ENCODE measurements around the gene RNH1. TPM values are rescaled to one million over a fixed set of nuclear protein-coding genes. Genes with fewer than 3 reads are reported as not detected.

Gene RNH1
- polyA plus RNA-seq, 1 of the 3 experiments (the other 2 are of a cell fraction), result 147 TPM

- Histone ChIP-seq H3F3A (replicated peaks; ENCODE audit: insufficient read depth) (no peaks in the 10 kb centered on the region), H3K79me2 (ENCODE audit: insufficient read depth) (peaks cover 7% of the 10 kb centered on the region; the same call in 1 of the 2 replicates), H3K4me1 (ENCODE audit: control insufficient read depth in 1 of 2, insufficient read depth in 2 of 2, low read depth in 1 of 2, low read length in 1 of 2) (peaks cover 0 to 5% of the 10 kb centered on the region in 2 experiments; a peak in 1 of 4 replicates), H3K9ac (no peak overlapping the region), H3K27ac (ENCODE audit: low read depth in 2 of 2, low read length in 1 of 2) (no peak overlapping the region), H3K27me3 (ENCODE audit: insufficient read depth) (no peaks in the 10 kb centered on the region), H4K20me1 (ENCODE audit: insufficient read depth) (peaks cover 6% of the 10 kb centered on the region; the same call in 1 of the 2 replicates), H3K36me3 (replicated peaks in 1 of 2; ENCODE audit: control insufficient read depth in 1 of 2, insufficient read depth in 2 of 2, low read length in 1 of 2) (peaks cover 0 to 27% of the 10 kb centered on the region in 2 experiments), H3K9me2 (no peaks in the 10 kb centered on the region), H3K4me2 (no peak overlapping the region), H3K4me3 (ENCODE audit: low read depth in 2 of 2, low read length in 1 of 2) (no peak overlapping the region), H3K9me3 (no peaks in the 10 kb centered on the region), H2AFZ (ENCODE audit: low read depth) (no peak overlapping the region)
- 92% methylated on average over 14 of the region's 29 CpGs for WGBS (ENCODE audit: low lambda C conversion rate)
- CTCF ChIA-PET, result interaction anchor here (0.7 kb wide), 1 partner anchor 11 kb away, joined by 3 read pairs; no protein-coding TSS in a partner anchor
- TF ChIP-seq JUND (IDR thresholded peaks at IDR 0.05) (no peak), NRF1 (IDR thresholded peaks at IDR 0.05; ENCODE audit: low read depth, low read length) (no peak), CTCF (IDR thresholded peaks at IDR 0.05) (no peak), EP300 (IDR thresholded peaks at IDR 0.05; ENCODE audit: borderline replicate concordance in 1 of 2, low read depth in 1 of 2, low read length in 1 of 2) (no peak), TCF12 (IDR thresholded peaks at IDR 0.05) (no peak), POLR2AphosphoS5 (IDR thresholded peaks at IDR 0.05; ENCODE audit: low read depth, low read length) (no peak), FOSL2 (IDR thresholded peaks at IDR 0.05; ENCODE audit: borderline replicate concordance, low read depth) (no peak), MAX (IDR thresholded peaks at IDR 0.05; ENCODE audit: low read depth) (no peak), MXI1 (IDR thresholded peaks at IDR 0.05; ENCODE audit: low read depth, low read length) (no peak), YY1 (IDR thresholded peaks at IDR 0.05; ENCODE audit: low read depth) (no peak), PBX3 (IDR thresholded peaks at IDR 0.05) (no peak), GABPA (IDR thresholded peaks at IDR 0.05; ENCODE audit: low read depth) (no peak), SIN3A (IDR thresholded peaks at IDR 0.05; ENCODE audit: borderline replicate concordance, low read depth, low read length) (no peak), RXRA (IDR thresholded peaks at IDR 0.05; ENCODE audit: borderline replicate concordance, low read depth) (no peak), SMC3 (IDR thresholded peaks at IDR 0.05; ENCODE audit: low read depth, low read length) (no peak), FOXJ3 (CRISPR knock-in tag; IDR thresholded peaks at IDR 0.05) (no peak), RCOR1 (IDR thresholded peaks at IDR 0.05; ENCODE audit: low read length) (no peak), TAF1 (IDR thresholded peaks at IDR 0.05; ENCODE audit: borderline replicate concordance, low read depth, low read length) (no peak), IRF3 (IDR thresholded peaks at IDR 0.05; ENCODE audit: low read depth, low read length) (no peak)
- TF ChIP-seq, protein P1, sequence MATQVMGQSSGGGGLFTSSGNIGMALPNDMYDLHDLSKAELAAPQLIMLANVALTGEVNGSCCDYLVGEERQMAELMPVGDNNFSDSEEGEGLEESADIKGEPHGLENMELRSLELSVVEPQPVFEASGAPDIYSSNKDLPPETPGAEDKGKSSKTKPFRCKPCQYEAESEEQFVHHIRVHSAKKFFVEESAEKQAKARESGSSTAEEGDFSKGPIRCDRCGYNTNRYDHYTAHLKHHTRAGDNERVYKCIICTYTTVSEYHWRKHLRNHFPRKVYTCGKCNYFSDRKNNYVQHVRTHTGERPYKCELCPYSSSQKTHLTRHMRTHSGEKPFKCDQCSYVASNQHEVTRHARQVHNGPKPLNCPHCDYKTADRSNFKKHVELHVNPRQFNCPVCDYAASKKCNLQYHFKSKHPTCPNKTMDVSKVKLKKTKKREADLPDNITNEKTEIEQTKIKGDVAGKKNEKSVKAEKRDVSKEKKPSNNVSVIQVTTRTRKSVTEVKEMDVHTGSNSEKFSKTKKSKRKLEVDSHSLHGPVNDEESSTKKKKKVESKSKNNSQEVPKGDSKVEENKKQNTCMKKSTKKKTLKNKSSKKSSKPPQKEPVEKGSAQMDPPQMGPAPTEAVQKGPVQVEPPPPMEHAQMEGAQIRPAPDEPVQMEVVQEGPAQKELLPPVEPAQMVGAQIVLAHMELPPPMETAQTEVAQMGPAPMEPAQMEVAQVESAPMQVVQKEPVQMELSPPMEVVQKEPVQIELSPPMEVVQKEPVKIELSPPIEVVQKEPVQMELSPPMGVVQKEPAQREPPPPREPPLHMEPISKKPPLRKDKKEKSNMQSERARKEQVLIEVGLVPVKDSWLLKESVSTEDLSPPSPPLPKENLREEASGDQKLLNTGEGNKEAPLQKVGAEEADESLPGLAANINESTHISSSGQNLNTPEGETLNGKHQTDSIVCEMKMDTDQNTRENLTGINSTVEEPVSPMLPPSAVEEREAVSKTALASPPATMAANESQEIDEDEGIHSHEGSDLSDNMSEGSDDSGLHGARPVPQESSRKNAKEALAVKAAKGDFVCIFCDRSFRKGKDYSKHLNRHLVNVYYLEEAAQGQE (IDR thresholded peaks at IDR 0.05; ENCODE audit: low read depth, low read length), result no peak
- POLR2A ChIA-PET, result no interaction called here
- DNase-seq, result no peak
Measured at GRCh38 chr11:528815-529727, 22.0 kb upstream of the RNH1 start.

All from SK-N-SH (cell line).